Activated naive CD4-positive, alpha-beta T cell (primary cell): Measurements from ENCODE around the gene SUPT3H.
"Not testable (repeated sequence)": the region's sequence is repeated elsewhere in the genome, so short reads cannot be mapped to it uniquely, and the experiment has no call there.

ENCODE experiments used
- DNase-seq, 4 experiments: peaks; one replicate each; lab custom pipeline; 2025; lab: John Stamatoyannopoulos, UW

Gene SUPT3H

DNA sequence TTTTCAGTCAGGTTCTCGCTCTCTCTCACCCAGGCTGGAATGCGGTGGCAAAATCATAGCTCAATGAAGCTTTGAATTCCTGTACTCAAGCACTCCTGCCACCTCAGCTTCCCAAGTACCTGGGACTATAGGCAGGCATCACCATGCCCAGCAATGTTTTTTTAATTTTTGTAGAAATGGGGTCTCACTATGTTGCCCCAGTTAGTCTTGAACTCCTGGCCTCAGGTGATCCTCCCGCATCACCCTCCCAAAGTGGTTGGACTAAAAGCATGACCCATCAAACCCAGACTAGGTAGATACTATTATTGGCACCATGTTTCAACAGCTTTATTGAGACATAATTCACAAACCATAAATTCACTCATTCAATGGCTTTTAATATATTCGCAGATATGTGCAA, 122.3 kb downstream of the SUPT3H start:
- DNase-seq, result no peak

DNA sequence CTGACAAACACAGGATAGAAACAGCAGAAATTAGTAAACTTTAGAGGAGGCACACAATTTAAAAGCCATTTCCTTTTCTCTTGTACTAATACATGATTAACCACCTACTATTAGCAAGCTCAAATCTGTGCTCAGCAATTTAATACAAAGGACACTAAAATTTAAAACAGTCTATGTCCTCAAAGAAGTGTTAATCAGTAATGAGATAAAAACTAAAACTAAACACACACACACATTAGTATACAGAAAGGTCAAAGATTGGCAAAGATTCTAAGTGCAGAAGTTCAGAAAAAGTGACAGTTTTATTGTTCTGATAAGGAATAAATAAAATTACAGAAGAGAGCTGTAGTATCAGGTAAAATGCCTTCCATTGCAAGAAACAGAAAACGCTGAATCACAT, 123.5 kb downstream of the SUPT3H start:
- no peak for DNase-seq

DNA sequence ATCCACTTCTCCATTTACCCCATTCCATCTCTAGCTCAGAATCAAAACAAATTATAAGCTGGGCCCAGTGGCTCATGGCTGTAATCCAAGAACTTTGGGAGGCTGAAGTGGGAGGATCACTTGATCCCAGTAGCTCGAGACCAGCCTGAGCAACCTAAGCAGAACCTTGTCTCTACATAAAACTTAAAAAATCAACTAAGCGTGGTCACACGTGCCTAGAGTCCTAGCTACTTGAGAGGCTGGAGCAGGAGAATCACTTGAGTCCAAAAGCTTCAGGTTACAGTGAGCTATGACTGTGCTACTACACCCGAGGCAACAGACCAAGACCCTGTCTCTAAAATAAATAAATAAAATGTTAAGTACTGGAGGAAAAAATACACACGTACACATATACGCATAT, 124.3 kb downstream of the SUPT3H start:
- no peak for DNase-seq

DNA sequence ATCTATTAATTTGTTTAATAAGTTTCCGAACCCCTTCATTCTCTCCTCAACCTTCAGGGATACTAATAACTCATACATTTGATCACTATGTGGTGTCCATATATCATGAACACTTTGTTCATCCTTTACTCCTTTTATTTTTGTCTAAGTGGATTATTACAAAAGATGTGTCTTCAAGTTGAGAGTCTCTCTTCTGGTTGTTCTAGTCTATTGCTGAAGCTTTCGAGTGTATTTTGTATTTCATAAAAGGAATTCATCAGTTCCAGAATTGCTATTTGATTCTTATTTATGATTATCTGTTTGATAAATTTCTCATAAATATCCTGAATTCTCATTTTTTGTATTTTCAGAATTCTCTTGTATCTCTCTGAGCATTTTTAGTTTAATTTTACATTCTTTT, 146.1 kb downstream of the SUPT3H start:
- DNase-seq, result no peak

DNA sequence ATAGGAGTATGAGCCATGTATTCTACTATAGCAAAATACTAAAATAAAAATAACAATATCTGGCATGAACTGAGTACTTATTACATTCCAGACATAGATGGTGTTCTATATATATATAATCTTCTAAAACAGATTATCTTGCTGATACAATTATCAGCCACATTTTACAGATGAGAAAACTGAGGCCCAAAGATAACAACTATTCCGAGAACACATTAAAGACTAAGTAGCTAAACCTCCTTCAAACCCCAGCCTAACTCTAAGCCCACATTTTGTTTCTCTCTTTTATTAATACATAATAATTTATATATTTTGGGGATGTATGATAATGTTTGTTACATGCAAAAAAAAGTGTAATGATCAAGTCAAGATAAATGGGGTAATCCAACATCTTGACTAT, 148.3 kb downstream of the SUPT3H start:
- DNase-seq, result no peak

DNA sequence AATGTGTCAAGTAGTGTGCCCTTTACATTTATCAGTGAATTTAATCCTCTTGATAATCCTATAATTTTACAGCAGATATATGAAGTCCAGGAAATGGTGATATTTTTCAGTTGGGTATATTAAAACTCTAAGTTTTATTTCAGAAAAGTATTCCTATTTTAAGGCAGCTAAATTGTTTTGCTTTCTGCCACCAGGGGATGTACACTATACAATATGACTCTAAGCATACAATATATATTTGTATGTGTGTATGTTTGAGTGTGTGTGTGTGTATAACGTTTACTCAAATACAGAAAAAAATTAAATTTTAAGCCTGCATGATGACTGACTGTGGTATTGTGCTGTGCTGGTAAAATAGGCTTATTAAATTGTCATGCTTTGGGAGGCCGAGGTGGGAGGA, 151.7 kb downstream of the SUPT3H start:
- DNase-seq, result no peak

DNA sequence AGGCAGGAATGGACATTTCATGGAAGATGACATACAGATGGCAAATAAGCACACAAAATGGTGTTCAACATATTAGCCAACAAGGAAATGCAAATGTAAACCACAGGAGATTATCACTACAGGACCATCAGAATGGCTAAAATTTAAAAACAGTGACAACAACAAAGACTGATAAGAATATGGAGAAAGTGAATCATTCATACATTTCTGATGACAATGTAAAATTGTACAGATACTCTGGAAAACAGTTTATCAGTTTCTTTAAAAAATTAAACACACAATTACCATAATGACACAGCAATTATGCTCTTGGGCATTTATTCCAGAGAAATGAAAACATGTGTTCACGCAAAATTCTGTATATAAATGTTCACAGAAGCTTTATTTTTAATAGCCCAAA, 155.4 kb downstream of the SUPT3H start:
- DNase-seq, result no peak

DNA sequence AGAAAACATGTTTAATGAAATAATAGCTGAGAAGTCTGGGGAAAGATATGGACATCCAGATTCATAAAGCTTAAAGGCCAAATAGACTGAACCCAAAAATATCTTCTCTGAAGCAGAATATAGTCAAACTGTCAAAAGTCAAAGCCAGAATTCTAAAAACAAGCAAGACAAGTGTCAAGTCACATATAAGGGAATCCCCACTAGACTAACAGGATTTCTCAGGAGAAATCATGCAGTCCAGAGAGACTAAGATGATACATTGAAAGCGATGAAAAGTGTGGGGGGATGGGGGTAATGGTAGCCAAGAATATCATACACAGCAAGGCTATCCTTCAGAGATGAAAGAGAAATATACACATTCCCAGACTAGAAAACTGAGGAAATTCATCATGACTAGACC, 162.0 kb downstream of the SUPT3H start:
- no peak for DNase-seq

DNA sequence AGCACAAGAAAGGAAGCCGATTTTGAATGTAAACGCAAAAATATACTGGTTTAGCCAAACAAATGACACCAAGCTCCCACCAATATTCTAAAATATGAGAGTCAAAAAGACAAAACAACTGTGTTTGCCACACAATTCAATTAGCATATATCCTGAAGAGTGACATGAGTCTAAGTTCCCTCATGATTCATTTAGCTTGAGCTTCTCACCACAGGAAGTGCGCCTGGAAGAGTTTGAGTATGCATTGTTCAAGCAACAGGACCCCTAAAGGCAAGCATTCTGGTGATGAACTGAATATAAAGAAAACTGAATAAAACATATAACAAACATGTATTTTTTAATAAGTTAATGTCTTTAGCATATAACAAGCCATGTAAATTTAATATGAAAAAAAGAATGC, 164.8 kb downstream of the SUPT3H start:
- no peak for DNase-seq

DNA sequence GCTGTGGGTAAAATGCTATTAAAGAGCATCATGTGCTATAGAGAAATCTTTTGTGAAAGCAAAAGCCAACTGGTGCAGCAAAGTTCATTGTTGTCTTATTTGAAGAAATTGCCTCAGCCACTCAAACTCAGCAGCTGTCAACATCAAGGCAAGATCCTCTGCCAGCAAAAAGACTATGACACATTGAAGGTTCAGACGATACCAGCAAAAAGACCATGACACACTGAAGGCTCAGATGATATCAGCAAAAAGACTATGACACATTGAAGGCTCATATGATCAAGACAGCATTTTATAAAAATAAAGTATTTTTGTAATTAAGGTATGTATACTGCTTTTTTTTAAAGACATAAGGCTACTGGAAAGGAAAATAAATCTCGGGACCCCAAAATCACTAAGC, 168.0 kb downstream of the SUPT3H start:
- no peak for DNase-seq

DNA sequence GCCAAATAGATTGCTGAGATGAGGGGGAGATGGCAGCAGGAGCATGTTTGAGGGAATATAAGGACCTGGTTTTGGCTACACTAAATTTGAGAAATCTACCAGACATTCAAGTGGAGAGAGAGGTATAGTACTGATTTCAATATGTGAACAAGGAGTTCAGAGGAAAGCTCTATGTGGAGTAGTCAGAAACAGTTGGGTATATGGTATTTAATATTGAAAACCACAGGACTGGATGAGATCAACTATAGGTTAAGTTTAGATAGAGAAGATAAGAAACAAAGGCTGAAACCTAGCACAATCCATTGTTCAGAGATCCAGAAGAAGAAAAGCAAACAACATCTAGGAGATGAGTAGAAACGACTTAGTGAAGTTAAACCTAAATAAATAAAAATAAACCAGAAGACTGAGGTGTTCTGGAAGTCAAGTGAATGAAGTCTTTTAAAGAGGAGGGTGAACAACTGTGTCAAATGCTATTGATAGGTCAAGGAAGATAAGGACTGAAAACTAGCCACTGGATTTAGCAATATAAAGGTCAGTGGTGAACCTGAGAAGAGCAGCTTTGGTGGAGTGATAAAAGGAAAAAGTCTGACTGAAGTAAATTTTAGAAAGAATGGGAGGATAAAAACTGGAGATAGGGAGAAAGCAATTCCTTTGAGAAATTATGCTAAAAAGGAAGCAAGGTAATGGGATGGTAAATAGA, 170.8 kb downstream of the SUPT3H start:
- DNase-seq, result no peak

DNA sequence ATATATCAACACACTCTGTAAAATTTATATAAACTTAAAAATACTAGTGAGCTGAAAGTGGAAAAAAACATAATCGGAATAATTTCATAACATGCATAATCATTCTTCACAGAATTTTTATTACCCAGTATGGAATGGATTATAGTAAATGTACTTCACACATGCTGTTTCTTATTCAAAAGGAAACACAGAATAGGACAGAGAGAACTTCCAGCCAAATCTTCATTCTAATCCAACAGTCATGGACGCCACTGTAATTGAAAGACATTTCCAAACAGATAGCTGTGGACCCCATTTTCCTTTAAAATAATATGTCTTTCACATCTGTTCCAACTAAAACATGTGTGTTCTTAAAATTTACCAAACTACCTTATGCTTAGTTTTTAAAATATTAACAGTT, 176.2 kb downstream of the SUPT3H start:
- no peak for DNase-seq

DNA sequence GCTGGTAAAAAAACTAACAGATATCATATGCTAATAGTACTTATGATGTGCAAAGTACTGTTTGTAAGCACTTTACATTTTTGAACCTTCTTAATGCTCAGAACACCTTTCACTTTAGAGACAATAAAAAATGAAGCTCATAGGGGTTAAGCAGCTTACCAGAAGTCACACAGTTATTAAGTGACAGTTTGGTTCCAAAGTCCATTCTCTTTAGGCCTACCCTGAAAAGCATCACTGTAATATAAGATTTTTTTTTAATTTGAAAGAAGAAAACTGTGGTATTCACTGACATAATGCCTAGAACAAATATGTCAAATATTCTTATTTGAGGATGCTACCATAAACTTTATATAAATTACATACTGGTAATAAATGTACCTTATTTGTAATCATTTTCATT, 177.2 kb downstream of the SUPT3H start:
- no peak for DNase-seq

DNA sequence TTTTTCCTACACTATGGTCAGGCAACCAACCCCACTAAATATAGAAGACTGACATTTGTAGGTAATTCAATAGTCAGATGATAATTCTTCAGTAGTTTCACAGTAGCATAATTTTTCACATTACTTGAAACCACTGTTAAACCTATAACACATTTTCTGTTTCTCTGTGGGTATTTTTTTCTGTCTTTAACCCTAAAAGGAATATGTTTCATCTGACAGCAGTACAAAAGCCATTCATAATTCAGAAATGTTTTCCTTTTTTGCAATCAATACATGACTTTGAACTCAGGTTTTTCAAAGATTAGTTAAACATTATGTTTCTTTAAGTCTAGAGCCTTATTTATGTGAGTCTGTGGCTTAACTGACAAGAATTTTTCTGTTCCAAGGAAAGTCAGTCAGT, 178.2 kb downstream of the SUPT3H start:
- DNase-seq, result no peak

DNA sequence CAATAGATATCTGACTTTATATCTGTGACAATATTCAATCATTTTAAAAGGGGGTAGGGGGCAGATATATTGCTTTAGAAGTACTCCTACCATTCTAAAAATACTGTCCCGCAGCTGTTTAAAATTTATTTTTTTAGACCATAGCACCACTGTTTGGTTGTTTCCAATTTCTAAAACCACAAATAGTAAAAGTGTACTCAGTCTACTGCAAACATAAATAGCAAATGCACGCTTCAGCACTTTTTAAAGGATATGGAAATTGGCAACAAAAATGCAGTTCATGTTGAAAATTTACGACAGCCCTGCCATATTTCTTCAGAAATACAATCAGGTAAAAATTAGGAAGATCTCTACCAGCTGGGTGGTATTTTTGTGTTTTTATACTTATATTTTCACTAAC, 181.6 kb downstream of the SUPT3H start:
- no peak for DNase-seq

DNA sequence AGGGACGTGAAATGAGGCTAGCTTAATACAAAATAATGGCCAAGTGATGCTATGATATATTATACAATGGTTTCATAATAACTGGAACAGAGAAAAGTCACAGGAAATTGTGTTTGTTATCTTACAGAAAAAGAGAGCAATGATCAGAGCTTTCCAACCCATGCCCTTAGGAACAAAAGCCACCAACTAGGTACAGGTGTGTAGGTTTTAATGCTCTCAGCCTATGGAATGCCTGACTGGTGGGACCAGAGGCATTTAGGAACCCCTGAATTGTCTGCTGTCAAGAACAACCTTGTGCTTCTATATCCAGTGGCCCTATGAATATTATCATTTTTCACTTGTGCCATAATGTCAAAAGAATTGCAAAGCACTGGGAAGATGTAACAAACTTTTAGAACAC, 182.6 kb downstream of the SUPT3H start:
- DNase-seq, result no peak

DNA sequence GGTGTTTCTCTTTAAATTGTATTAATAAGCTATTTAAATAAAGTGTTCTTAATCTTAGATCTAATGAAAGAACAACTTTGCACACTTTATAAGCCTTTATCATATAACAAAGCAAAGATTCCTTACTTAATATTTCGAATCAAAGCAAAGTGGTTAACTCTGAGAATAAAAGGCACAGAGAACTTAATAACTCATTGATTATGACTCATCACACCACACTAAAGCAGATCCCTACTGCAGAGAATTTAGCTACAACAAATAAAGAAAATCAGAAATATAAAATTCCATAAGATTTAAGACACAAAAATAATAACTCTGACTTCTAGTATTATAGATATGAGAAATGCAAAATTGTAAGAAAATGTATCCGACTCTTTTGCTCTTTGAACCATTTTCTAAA, 185.2 kb downstream of the SUPT3H start:
- no peak for DNase-seq

DNA sequence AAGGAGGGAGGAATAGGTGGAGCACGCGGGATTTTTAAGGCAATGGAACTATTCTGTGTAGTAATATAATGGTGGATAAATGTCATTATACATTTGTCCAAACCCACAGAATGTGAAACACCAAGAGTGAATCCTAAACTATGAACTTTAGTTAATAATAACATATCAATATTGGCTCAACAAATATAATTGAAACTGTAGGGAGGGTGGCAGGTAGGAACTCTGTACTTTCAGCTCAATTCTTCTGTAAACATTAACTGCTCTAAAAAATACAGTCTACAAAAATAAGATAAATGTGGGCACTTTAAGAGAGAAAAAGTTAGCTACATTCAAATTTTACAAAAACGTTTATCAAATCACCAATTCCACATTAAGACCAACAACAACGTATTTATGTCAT, 186.3 kb downstream of the SUPT3H start:
- DNase-seq, result no peak

DNA sequence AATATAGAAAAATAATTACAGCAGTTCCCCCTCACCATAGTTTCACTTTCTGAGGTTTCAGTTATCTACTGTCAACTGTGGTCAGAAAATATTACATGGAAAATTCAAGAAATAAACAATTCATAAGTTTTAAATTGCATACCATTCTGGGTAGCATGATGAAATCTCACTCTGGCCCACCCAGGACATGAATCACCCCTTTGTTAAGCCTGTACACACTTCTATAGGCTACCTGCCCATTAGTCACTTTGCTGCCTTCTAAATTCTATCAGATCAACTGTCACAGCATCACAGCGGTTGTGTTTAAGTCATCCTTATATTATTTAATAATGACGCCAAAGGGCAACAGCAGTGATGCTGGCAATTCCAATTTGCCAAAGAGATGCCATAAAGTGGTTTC, 189.9 kb downstream of the SUPT3H start:
- DNase-seq, result no peak

DNA sequence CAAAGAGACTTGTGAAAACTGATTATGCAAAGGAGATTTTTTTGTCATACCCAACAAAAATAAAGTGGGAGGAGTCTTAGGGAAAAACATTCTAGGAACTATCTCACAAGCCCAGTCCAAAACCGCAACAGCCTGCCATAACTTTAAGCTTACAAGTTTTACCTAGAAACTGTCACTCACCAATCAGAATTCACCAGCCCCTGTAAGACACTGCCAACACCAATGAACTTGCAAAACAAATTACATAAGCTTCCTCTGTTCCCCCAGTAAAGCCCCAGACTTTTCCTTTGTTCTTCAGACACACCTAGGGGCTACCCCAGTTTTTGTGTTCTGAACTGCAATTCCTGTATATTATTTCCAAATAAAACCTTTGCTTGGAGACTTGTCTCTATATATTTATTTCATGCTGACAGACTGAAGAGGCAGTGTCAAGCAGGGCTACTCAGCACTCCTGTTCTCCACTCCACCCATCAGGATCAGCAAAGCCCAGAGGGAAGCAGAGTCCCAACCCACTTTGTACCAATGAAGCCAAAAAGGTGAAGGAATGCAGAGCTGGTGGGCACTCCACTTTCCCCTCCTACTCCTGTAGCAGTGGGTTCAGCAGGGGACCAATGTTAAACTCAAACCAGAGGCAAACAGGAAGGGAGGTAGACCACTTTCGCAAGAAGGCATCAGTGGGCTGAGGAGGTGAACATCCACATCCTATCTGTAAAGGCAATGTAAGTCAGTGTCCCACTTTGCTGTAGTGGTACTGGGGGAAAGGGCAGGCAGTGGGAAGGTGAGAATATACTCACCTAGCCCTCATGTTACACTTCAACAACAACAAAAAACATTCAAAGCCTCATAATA, 192.1 kb downstream of the SUPT3H start:
- DNase-seq, result no peak

DNA sequence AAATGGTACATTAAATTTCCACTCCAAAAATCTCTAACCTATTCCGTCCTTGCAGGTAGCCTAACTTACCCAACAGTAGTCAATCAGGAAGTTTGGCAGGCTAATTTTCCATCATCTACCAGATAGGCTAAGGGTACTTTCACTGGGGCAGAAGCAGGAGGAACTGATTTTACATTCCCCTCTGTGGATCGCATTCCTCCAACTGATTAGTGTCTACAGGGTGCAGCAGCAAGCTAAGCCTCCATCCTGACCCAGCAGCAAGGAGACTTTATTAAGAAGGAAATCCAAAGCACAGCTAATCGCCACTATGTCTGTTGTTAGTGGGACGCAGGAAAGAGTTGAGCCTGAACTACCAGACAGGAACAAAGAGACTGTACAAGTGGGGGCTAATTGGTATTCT, 192.8 kb downstream of the SUPT3H start:
- no peak for DNase-seq

DNA sequence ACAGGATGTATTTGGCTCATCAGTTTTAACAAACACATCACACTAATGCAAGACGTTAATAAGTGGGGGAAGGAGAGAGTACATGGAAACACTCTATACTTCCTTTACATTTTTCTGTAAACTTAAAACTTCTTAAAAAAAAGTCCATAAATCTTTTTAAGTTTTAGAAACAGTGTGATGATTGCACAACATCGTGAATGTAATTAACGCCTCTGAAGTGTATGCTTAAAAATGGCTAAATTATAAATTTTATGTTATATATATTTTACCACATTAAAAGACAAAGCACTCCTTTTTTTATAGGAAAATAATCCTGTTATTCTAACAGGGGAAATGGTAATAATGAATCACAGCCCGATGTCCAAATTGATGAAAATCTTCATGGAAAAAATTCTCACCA, 193.7 kb downstream of the SUPT3H start:
- no peak for DNase-seq

DNA sequence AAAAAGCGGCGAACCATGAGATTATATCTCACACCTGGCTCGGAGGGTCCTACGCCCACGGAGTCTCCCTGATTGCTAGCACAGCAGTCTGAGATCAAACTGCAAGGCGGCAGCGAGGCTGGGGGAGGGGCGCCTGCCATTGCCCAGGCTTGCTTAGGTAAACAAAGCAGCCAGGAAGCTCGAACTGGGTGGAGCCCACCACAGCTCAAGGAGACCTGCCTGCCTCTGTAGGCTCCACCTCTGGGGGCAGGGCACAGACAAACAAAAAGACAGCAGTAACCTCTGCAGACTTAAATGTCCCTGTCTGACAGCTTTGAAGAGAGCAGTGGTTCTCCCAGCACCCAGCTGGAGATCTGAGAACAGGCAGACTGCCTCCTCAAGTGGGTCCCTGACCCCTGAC, 201.4 kb downstream of the SUPT3H start:
- not testable (repeated sequence) for DNase-seq

DNA sequence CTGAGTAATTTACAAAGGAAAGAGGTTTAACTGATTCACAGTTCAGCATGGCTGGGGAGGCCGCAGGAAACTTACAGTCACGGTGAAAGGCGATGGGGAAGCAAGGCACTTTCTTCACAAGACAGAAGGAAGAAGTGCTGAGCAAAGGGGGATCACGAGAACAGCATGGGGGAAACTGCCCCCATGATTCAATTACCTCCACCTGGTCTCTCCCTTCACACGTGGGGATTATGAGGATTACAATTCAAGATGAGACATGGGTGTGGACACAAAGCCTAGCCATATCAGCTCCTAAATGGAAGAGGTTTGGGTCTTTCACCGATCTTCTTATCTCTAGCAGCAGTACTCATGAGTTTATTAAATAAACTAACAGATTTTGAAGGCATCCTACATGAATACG, 202.5 kb downstream of the SUPT3H start:
- DNase-seq, result no peak
